Cardiac muscle cell (in vitro differentiated cells and primary cell): ENCODE data around the gene LRRC9. TPM values are rescaled to one million over a fixed set of nuclear protein-coding genes. Genes with fewer than 3 reads are reported as not detected.
A peak's percentile ranks its signal among the peaks of the same experiment; 100 is the strongest.

Experiments
- DNase-seq, 2 donors: peaks; one replicate each; pipeline versions ENCODE4 v3.0.0 to v3.0.0-alpha.2; 2010 to 2017; ENCODE audit warnings: low read depth in 1 of 2, low spot score in 1 of 2
- H3K27ac ChIP-seq: fragments of 200-600 bp; sonication (generic); 2 replicates; pipeline ENCODE4 v1.5.1; 2016
- H3K27me3 ChIP-seq: fragments of 200-600 bp; sonication (generic); 2 replicates; pipeline ENCODE4 v1.6.0; 2016; ENCODE audit warnings: control low read depth
- H3K36me3 ChIP-seq: fragments of 200-600 bp; sonication (generic); 2 replicates; pipeline ENCODE4 v1.5.1; 2016; ENCODE audit warnings: control low read depth
- H3K4me1 ChIP-seq: fragments of 200-600 bp; sonication (generic); 2 replicates; pipeline ENCODE4 v1.8.1; 2017; ENCODE audit warnings: low read depth, mild to moderate bottlenecking, mixed run types
- H3K4me3 ChIP-seq: fragments of 200-600 bp; sonication (generic); 2 replicates; pipeline ENCODE4 v1.5.1; 2016; ENCODE audit warnings: mild to moderate bottlenecking
- H3K9me3 ChIP-seq: fragments of 200-600 bp; sonication (generic); 2 replicates; pipeline ENCODE4 v1.5.1; 2017; ENCODE audit warnings: low read depth, mild to moderate bottlenecking, control low read depth
- polyA plus RNA-seq: library from polyadenylated mRNA; unstranded; fragments of >200 nt; fragmentation: Nextera tagmentation; extraction: Ambion mirVana; gene quantifications from 2 replicates; pipeline ENCODE4 v1.2.1, GENCODE V29; 2016
- total RNA-seq: library from RNA; depleted of rRNA; stranded (reverse); fragments of >200 nt; gene quantifications from 2 replicates; pipeline ENCODE4 v1.2.3, GENCODE V29; 2016
- TF ChIP-seq, protein P1 (sequence below): IDR thresholded peaks from 2 replicates; pipeline ENCODE4 v1.5.1; 2012; ENCODE audit warnings: low read depth, mild to moderate bottlenecking, low read length

LRRC9 gene
- total RNA-seq (0.24 and 2.6 TPM in 2 replicates), polyA plus RNA-seq (0.80 and 1.2 TPM in 2 replicates)

GRCh38 chr14:59919570-59920377 lies at the start of gene LRRC9:
Gene LRRC9 (plus strand): TSS chr14:59920144.
- Histone ChIP-seq H3K27me3 (no peaks in the 10 kb centered on the region), H3K36me3 (no peaks in the 10 kb centered on the region), H3K9me3 (no peaks in the 10 kb centered on the region), H3K4me1 (no peaks in the 10 kb centered on the region), H3K27ac (no peak within 1 kb of the TSS), H3K4me3 (peak within 1 kb of the TSS; percentile 56)
- TF ChIP-seq, protein P1, sequence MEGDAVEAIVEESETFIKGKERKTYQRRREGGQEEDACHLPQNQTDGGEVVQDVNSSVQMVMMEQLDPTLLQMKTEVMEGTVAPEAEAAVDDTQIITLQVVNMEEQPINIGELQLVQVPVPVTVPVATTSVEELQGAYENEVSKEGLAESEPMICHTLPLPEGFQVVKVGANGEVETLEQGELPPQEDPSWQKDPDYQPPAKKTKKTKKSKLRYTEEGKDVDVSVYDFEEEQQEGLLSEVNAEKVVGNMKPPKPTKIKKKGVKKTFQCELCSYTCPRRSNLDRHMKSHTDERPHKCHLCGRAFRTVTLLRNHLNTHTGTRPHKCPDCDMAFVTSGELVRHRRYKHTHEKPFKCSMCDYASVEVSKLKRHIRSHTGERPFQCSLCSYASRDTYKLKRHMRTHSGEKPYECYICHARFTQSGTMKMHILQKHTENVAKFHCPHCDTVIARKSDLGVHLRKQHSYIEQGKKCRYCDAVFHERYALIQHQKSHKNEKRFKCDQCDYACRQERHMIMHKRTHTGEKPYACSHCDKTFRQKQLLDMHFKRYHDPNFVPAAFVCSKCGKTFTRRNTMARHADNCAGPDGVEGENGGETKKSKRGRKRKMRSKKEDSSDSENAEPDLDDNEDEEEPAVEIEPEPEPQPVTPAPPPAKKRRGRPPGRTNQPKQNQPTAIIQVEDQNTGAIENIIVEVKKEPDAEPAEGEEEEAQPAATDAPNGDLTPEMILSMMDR = no peak
- DNase-seq = peak; percentile 47 to 90

- TF ChIP-seq, protein P1 = no peak
- peaks cover 3% of the 10 kb centered on the region for H3K4me1 ChIP-seq
- no peaks in the 10 kb centered on the region for H3K36me3 ChIP-seq
- H3K27me3 ChIP-seq = peaks cover 85% of the 10 kb centered on the region
- peak within 1 kb of the TSS; percentile 42 for H3K4me3 ChIP-seq
- H3K9me3 ChIP-seq = no peaks in the 10 kb centered on the region
- DNase-seq = peak; percentile 59 to 87
- H3K27ac ChIP-seq = no peak within 1 kb of the TSS
Measured at GRCh38 chr14:59870277-59871165, 49.4 kb upstream of the LRRC9 start, which contains the start of gene RTN1. Gene RTN1 (minus strand): TSS chr14:59870776. CDS start chr14:59870630, 146 bp downstream.

DNA sequence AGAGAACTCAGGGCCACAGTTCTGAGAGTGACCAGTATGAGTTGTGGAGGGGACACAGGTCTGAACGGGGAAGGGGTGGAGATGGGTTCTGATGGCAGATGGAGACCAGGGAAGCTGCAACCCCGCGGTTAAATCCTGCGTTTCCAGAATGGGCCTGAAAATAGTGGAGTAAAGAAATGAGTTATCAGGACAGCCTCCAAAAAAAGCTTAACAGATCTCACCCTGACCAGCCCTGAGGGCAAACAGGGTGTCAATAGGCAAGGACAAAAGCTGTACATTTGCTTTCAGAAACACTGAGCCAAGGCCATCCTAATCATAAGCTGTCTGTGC lies 48.8 kb upstream of the LRRC9 start:
- Histone ChIP-seq H3K4me1 (peaks cover 3% of the 10 kb centered on the region), H3K4me3 (peak overlapping the region; percentile 42), H3K36me3 (no peaks in the 10 kb centered on the region), H3K9me3 (no peaks in the 10 kb centered on the region), H3K27me3 (peaks cover 79% of the 10 kb centered on the region), H3K27ac (no peak overlapping the region)
- no peak for DNase-seq
- TF ChIP-seq, protein P1 = no peak

- no peak for DNase-seq
- no peaks in the 10 kb centered on the region for H3K27me3 ChIP-seq
- H3K4me3 ChIP-seq = no peak overlapping the region
- H3K4me1 ChIP-seq = no peaks in the 10 kb centered on the region
- H3K36me3 ChIP-seq = no peaks in the 10 kb centered on the region
- no peaks in the 10 kb centered on the region for H3K9me3 ChIP-seq
- TF ChIP-seq, protein P1 = peak; percentile 32
- no peak overlapping the region for H3K27ac ChIP-seq
Measured at GRCh38 chr14:59882957-59883356, 37.0 kb upstream of the LRRC9 start.

- Histone ChIP-seq H3K27ac (no peak overlapping the region), H3K27me3 (no peaks in the 10 kb centered on the region), H3K4me1 (no peaks in the 10 kb centered on the region), H3K9me3 (no peaks in the 10 kb centered on the region), H3K4me3 (no peak overlapping the region), H3K36me3 (no peaks in the 10 kb centered on the region)
- no peak for DNase-seq
- TF ChIP-seq, protein P1 = no peak
Measured at GRCh38 chr14:59890676-59891075, 29.3 kb upstream of the LRRC9 start.
